NCI-H226 (cell line): ENCODE data around the gene PLXNB3.
A peak's percentile ranks its signal among the peaks of the same experiment; 100 is the strongest.
"Not testable (repeated sequence)": the region's sequence is repeated elsewhere in the genome, so short reads cannot be mapped to it uniquely, and the experiment has no call there.

Experiments
- DNase-seq: peaks from one replicate; pipeline ENCODE4 v3.0.0-alpha.2; 2015

PLXNB3 gene

GRCh38 chrX:153733651-153734240 is 30.3 kb upstream of the PLXNB3 start:
- DNase-seq, result no peak

DNA sequence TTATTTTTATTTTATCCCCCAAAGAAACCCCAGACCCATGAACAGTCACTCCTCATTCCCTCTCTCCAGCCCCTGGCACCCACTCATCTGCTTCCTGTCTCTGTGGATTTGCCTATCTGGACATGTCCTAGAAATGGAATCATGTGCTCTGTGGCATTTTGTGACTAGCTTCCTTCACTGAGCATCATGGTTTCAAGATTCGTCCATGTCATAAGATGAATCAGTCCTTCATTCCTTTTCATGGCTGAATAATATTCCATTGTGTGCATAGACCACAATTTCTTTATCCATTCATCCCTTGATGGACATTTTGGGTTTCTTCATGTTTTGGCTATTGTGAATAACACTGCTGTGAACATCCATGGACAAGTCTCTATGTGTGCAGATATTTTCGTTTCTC is 29.2 kb upstream of the PLXNB3 start:
- DNase-seq, result no peak

DNA sequence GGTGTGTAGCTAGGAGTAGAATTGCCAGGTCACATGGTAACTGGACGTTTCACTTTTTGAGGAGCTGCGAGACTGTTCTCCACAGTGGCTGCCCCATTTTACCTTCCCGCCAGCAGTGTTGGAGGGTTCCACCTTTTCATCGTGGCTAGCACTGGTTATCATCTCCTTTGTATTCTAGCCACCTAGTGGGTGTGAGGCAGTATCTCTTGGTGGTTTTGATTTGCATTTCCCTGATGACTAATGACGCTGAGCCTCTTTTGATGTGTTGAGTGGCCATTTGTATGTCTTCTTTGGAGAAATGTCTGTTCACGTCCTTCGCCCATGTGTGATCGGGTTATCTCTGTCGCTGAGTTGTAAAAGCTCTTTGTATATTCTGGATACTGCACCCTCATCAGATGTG is 28.8 kb upstream of the PLXNB3 start:
- DNase-seq, result no peak

DNA sequence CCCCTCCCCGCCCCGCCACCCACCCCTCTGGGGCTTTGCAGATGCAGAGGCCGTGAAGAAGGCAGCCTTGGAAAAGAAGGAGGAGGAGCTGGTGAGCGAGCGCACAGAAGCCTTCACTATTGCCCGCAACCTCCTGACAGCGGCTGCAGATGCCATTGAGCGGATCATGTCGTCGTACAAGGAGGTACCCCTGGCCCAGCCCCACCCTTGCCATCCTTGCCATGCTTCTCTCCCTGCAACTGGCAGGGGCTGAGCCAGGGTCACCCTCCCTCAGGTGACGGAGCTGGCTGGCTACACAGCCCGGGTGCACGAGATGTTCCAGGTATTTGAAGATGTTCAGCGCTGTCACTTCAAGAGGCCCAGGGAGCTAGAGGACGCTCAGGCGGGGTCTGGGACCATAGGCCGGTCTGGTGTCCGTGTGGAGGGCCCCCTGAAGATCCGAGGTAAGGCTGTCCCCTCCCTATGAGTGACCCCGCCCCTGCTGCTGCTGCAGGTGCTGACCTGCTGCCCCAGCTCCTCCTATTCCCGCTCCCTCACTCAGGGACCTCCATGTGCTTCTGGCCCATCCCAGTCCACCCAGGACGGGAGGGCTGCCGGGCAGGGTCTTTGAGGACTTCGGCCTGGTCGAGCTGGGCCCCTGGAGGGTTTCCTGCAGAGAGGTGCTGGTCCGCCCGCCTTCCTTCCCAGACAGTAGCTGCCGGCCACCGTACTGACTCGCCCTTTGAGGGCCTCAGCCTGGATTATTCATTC is 27.8 kb upstream of the PLXNB3 start:
- DNase-seq, result no peak

DNA sequence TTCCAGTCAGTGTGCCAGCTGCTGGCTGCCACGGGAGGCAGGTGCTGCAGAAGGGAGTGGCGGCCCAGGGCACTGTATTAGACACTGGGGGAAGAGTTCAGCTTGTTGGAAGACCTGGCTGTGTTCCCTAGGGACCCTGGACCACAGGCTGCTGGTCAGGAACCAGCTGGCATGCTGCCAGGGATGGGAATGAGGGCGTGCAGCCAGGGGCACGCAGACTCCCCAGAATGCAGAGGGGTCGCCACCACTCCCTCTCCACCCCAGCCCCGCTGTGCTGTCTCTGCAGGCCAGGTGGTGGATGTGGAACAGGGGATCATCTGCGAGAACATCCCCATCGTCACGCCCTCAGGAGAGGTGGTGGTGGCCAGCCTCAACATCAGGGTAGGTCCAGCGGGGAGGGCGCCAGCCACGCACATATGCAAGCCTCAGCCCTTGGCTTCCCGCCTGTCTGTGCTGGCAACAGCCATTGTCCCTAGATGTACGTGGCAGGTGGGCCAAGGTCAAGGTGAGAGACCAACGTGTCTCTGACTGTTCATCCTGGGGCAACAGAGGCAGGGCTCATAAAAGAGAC is 27.1 kb upstream of the PLXNB3 start:
- DNase-seq, result no peak

- no peak for DNase-seq
Measured at GRCh38 chrX:153738056-153738605, 25.9 kb upstream of the PLXNB3 start.

DNA sequence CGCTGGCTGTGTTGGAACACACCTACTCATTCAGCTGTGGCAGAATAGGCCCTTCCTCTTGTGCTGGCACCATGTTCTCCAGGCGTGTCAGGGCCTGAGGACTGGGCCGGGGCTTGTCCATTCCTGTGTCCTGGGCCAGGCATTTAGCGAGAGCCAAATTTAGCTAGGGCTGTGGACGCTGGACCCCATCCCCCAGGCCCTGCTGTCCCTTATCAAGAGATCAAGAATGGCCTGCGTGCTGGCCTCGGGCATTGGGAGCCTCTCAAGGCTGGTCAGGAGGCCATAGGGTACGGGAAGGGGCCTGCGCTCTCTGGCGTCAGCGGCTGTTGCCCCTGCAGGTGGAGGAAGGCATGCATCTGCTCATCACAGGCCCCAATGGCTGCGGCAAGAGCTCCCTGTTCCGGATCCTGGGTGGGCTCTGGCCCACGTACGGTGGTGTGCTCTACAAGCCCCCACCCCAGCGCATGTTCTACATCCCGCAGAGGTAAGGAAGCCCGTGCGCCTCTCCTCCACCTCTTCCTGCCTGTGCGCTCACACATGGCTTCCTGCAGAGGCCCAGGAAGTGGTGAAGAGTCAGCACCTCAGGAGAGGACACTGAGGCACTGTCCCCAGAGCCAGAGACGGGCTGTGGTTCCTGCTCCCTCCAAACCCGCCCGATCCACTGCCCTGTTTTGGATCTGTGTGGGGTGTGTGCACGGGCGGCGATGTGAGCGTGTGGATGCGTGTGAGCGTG is 24.1 kb upstream of the PLXNB3 start:
- DNase-seq, result no peak

DNA sequence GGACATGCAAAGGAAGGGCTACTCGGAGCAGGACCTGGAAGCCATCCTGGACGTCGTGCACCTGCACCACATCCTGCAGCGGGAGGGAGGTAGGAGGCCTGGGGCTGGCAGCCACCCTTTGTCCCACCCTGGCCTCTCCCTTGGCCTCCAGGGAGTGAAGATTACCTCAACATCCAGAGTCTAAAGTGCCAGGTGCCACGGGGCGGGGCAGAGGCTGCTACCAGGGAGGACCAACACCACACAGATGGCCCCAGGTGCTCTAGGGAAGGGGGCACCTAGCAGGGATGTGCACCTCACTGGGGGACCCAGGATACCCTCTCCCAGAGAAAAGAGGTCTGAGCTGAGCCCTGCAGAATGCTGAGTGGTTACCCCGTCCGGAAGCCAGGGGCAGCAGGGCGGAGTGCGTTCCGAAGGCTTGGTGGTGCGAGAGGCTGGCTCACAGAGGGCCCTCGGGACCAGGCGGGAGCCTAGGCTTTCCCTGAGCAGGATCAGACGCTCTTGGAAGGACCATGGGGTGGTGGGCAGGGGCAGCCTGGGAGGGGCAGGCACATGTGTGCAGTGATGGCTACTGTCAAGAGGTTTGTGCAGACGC is 23.3 kb upstream of the PLXNB3 start:
- no peak for DNase-seq

GRCh38 chrX:153741446-153741845 is 22.6 kb upstream of the PLXNB3 start:
- no peak for DNase-seq

DNA sequence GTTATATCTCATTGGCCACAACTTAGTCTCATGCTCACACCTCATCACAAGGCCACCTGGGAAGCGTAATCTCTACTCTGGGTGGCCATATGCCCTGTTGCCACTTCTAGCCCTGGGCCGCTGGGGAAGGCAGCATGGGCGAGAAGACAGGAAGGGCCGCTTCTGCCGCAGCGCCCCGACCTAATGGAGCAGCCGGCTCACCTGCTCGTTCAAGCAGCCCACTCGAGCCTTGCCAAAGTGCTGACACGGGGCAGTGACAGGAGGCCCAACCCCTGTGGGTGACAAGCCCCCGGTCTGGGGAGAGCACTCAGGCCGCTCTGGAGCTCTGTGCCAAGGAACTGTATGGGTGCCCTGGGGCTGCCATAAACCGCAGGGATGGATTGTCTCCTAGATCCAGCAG is 21.9 kb upstream of the PLXNB3 start:
- not testable (repeated sequence) for DNase-seq

GRCh38 chrX:153742796-153743467 is 21.1 kb upstream of the PLXNB3 start:
- DNase-seq, result not testable (repeated sequence)

- peak; percentile 76 for DNase-seq
Measured at GRCh38 chrX:153743468-153744209, 20.4 kb upstream of the PLXNB3 start.

GRCh38 chrX:153744210-153745066 is 19.6 kb upstream of the PLXNB3 start:
- no peak for DNase-seq

DNA sequence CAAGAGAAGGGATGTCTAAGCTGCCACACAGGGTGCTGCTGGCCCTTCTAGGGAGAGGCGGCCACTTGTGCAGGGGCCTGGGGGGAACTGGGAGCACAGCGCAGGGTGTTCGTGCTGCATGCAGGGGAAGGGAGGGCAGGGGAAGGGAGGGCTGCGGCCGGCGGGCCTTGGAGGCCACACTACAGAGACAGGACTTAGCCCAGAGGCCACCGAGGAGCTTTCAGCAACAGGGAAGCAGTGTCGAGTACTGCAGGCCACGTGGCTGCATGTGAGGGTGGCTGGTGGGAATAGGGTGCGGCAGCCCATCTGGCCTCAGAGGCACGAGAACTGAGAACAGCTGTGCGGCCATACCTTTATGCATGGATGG is 19.0 kb upstream of the PLXNB3 start:
- not testable (repeated sequence) for DNase-seq

- DNase-seq, result no peak
Measured at GRCh38 chrX:153746359-153746758, 17.7 kb upstream of the PLXNB3 start.

GRCh38 chrX:153746991-153747390 is 17.1 kb upstream of the PLXNB3 start:
- not testable (repeated sequence) for DNase-seq

DNA sequence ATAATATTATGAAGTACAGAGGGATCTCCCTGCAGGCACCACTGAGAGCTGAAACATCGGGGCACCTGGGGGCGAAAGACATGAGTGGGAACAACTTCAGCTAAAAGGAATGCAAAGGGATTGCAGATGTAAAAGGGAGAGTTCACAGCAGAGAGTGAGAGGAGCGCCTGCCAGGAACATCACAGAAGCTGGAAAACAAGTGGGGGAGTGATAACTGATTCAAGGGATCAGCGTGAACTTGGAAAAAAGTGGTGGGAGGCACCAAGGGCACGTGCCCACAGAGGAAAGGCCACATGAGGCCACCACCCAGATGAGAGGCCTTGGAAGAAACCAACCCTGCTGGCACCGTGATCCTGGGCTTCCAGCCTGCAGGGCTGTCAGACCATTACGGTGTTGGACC is 15.0 kb upstream of the PLXNB3 start:
- DNase-seq, result not testable (repeated sequence)

DNA sequence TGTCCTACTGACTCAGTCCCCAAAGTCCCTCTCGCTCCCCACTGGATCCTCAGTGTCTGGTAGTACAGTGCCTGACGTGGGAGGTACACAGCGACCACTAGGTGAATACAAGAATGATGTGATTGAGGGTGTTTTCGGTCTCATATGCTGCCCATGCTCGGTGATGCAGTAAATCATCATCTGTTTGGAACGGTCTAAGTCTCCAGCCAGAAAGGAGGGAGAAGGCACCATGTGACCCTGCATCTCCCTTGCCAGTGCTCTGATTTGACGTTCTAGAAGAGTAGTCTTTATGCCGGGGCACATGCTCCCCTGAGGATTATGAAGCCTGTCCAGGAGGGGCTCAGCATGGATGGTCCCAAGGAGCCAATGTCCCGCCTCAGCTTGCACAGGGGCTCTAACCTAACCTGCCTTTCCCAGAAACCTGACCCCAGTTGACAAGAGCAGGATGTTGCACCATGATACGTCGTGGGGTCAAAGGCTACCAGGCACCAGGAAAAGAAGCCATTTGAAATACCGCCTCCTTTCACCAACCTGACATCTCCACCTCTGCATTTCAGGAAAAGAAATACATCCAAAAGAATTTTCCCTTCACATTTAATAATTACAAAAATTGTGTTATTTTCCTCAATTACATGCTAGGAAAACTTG is 13.8 kb upstream of the PLXNB3 start:
- DNase-seq, result no peak

GRCh38 chrX:153755136-153755535 is 8.9 kb upstream of the PLXNB3 start:
- no peak for DNase-seq

DNA sequence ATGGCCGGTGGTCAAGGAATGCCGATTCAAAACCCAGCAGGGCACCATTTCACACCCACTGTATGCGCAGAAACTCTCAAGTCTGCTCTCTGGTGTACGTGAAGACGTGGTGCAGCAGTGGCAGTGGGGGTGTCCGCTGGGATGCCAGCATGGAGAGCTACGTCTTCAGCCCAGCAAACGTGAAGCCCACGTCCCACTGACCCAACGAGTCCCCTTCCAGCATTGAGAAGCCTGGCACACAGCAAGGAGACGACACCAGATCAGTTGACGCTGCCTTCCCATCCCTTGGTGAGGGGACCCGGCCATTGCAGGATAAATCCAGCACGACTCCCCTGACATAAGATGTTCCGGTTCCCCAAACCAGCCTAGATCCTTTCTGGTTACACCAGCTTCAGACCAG is 2.2 kb upstream of the PLXNB3 start:
- no peak for DNase-seq
